B cell (primary cell): ENCODE results near the gene TTC32. TPM values are rescaled to one million over a fixed set of nuclear protein-coding genes. Genes with fewer than 3 reads are reported as not detected.
A peak's percentile ranks its signal among the peaks of the same experiment; 100 is the strongest.
"Not testable (repeated sequence)": the region's sequence is repeated elsewhere in the genome, so short reads cannot be mapped to it uniquely, and the experiment has no call there.

Experiments used
- ATAC-seq: fragments of 200-7000 bp; cut with Tn5 transposase; one replicate; pipeline ENCODE4 v1.10.0; 2021; ENCODE audit warnings: low read depth, mild to moderate bottlenecking, moderate number of reproducible peaks, moderate library complexity
- CTCF ChIA-PET: fragments of 350-600 bp; sonication (Branson Sonifier 250); formaldehyde crosslinking; loops from one replicate; lab custom pipeline; 2021; ENCODE audit warnings: antibody characterized with exemption, inconsistent platforms; lab: Charles Lee
- POLR2A ChIA-PET: fragments of 350-600 bp; sonication (Branson Sonifier 250); formaldehyde crosslinking; loops from one replicate; lab custom pipeline; 2021; ENCODE audit warnings: antibody characterized with exemption; lab: Charles Lee
- DNase-seq: peaks from one replicate; pipeline ENCODE4 v3.0.0; 2013
- H2AFZ ChIP-seq: 2 replicates; pipeline ENCODE4 v1.6.1; 2012; ENCODE audit warnings: mild to moderate bottlenecking, low read depth, low read length; ENCODE audit not compliant: insufficient read depth, poor library complexity, severe bottlenecking
- H3K27ac ChIP-seq, 2 donors: 1 replicate in 1 of 2; 2 replicates in 1 of 2; pipeline ENCODE4 v1.5.1; 2012 to 2013; ENCODE audit warnings: low read length in 2 of 2, mild to moderate bottlenecking in 2 of 2, moderate library complexity in 1 of 2
- H3K27me3 ChIP-seq, 4 experiments: fragments of 200-600 bp in 1 of 4; sonication (generic) in 1 of 4; replicated peaks in 1 of 4; 1 replicate in 2 of 4; 2 replicates in 2 of 4; pipeline versions ENCODE4 v1.6.1 to v1.7.0; 2013 to 2016; ENCODE audit warnings: low read length in 3 of 4, mild to moderate bottlenecking in 2 of 4, mixed read lengths in 1 of 4, moderate library complexity in 1 of 4; ENCODE audit not compliant: insufficient read depth in 4 of 4, control insufficient read depth in 3 of 4; ENCODE audit errors: control extremely low read depth in 1 of 4
- H3K36me3 ChIP-seq, 2 experiments: replicated peaks in 1 of 2; 1 replicate in 1 of 2; 2 replicates in 1 of 2; pipeline versions ENCODE4 v1.6.1 to v1.7.1; 2013; ENCODE audit warnings: low read length in 1 of 2; ENCODE audit not compliant: insufficient read depth in 2 of 2, control insufficient read depth in 1 of 2; ENCODE audit errors: control extremely low read depth in 1 of 2, extremely low read depth in 1 of 2
- H3K4me1 ChIP-seq, 2 donors: fragments of 200-600 bp in 1 of 2; sonication (generic) in 1 of 2; 1 replicate in 1 of 2; 2 replicates in 1 of 2; pipeline versions ENCODE4 v1.5.1 to v1.6.1; 2013 to 2017; ENCODE audit warnings: low read length in 2 of 2; ENCODE audit not compliant: control insufficient read depth in 2 of 2, insufficient read depth in 2 of 2
- H3K4me2 ChIP-seq: replicated peaks from 2 replicates; pipeline ENCODE3; 2012; ENCODE audit warnings: mild to moderate bottlenecking, low read depth, low read length; ENCODE audit not compliant: poor library complexity, severe bottlenecking
- H3K4me3 ChIP-seq, 5 experiments: fragments of 200-600 bp in 1 of 5; sonication (generic) in 1 of 5; 1 replicate in 3 of 5; 2 replicates in 2 of 5; pipeline versions ENCODE4 v1.5.1 to v1.7.0; 2011 to 2016; ENCODE audit warnings: low read length in 4 of 5, mild to moderate bottlenecking in 4 of 5, low read depth in 2 of 5, control low read depth in 1 of 5, moderate library complexity in 1 of 5; ENCODE audit not compliant: insufficient read depth in 1 of 5; ENCODE audit errors: control extremely low read depth in 1 of 5, extremely low read depth in 1 of 5
- H3K79me2 ChIP-seq: fragments of 200-600 bp; sonication (generic); one replicate; pipeline ENCODE4 v1.6.0; 2016; ENCODE audit warnings: low read length; ENCODE audit not compliant: control insufficient read depth, insufficient read depth
- H3K9ac ChIP-seq: fragments of 200-600 bp; sonication (generic); 2 replicates; pipeline ENCODE4 v1.6.1; 2017; ENCODE audit warnings: mild to moderate bottlenecking, low read length, moderate library complexity
- H3K9me3 ChIP-seq, 3 donors: one replicate each; pipeline versions ENCODE4 v1.6.1 to v1.7.1; 2013; ENCODE audit warnings: low read length in 2 of 3; ENCODE audit not compliant: control insufficient read depth in 2 of 3, insufficient read depth in 1 of 3; ENCODE audit errors: control extremely low read depth in 1 of 3
- H4K20me1 ChIP-seq: 2 replicates; pipeline ENCODE4 v1.6.0; 2012; ENCODE audit warnings: mild to moderate bottlenecking, low read length; ENCODE audit not compliant: insufficient read depth, control insufficient read depth, poor library complexity, severe bottlenecking
- H3K27ac Mint-ChIP-seq: one replicate; pipeline ENCODE4 v1.8.0; 2021; ENCODE audit warnings: mixed read lengths
- H3K27me3 Mint-ChIP-seq: one replicate; pipeline ENCODE4 v1.8.0; 2021; ENCODE audit warnings: mixed read lengths
- H3K4me1 Mint-ChIP-seq: one replicate; pipeline ENCODE4 v1.8.0; 2021; ENCODE audit warnings: mixed read lengths
- H3K4me3 Mint-ChIP-seq: one replicate; pipeline ENCODE4 v1.8.0; 2021; ENCODE audit warnings: mixed read lengths
- H3K9me3 Mint-ChIP-seq: one replicate; pipeline ENCODE4 v1.8.0; 2022; ENCODE audit warnings: mixed read lengths; ENCODE audit not compliant: insufficient read depth
- CTCF ChIP-seq: fragments of 200-600 bp; IDR thresholded peaks from one replicate; pipeline ENCODE4 v1.8.0; 2022; ENCODE audit warnings: antibody characterized with exemption, mild to moderate bottlenecking
- EZH2 ChIP-seq: IDR thresholded peaks from 2 replicates; pipeline ENCODE4 v1.6.1; 2012; ENCODE audit warnings: borderline replicate concordance, low read depth, mild to moderate bottlenecking, moderate library complexity, low read length; ENCODE audit not compliant: insufficient read depth, poor library complexity, severe bottlenecking
- whole genome bisulfite sequencing: methylation state at CpG from one replicate; pipeline ENCODE4 v1.1.5; 2013; ENCODE audit warnings: missing lambda C conversion rate; ENCODE audit not compliant: insufficient coverage; 5-methylcytosine and 5-hydroxymethylcytosine counted together
- intact Hi-C: fragments of 100-400 bp; cut with micrococcal nuclease; formaldehyde crosslinking; loops from one replicate; pipeline ENCODE4 v1.10.0; 2022
- polyA plus RNA-seq: library from polyadenylated mRNA; depleted of rRNA; stranded (reverse); fragments of >200 nt; gene quantifications from 2 replicates; pipeline ENCODE4 v1.2.3, GENCODE V29; 2012
- total RNA-seq, 2 donors: library from RNA; stranded (reverse); fragments of 120-200 nt in 1 of 2; gene quantifications; 1 replicate in 1 of 2; 2 replicates in 1 of 2; pipeline versions ENCODE4 v1.2.3 to v1.2.4, GENCODE V29; 2013 to 2022

The TTC32 gene
- total and polyA plus RNA-seq, 2 donors (not counting 1 experiment from before 2014, with no cell fraction given) = 27.7 to 38.1 TPM

- Histone ChIP-seq H3K4me3 (no peak overlapping the region), H3K9ac (no peak overlapping the region), H3K36me3 (peaks cover 0 to 1% of the 10 kb centered on the region in 2 experiments), H4K20me1 (peaks cover 18% of the 10 kb centered on the region), H3K9me3 (peaks cover 0 to 4% (median 0%) of the 10 kb centered on the region in 3 donors), H3K79me2 (peaks cover 41% of the 10 kb centered on the region), H3K4me1 (peaks cover 5 to 17% of the 10 kb centered on the region in 2 donors), H3K27ac (no peak overlapping the region), H2AFZ (no peak overlapping the region), H3K27me3 (no peaks in the 10 kb centered on the region), H3K4me2 (no peak overlapping the region)
- no peak for ATAC-seq
- DNase-seq = no peak
- Mint-ChIP-seq H3K9me3 (peaks cover 4% of the 10 kb centered on the region), H3K4me1 (peaks cover 40% of the 10 kb centered on the region), H3K27ac (no peak overlapping the region), H3K4me3 (no peak overlapping the region), H3K27me3 (no peaks in the 10 kb centered on the region)
- intact Hi-C loops = no loop called here
- 80% methylated on average over 2 of the region's 4 CpGs for WGBS
- ChIA-PET POLR2A (no interaction called here), CTCF (interaction anchor here (1.2 kb wide), 1 partner anchor 30 kb away, joined by 3 read pairs; no protein-coding TSS in a partner anchor)
- no peak for TF ChIP-seq EZH2
- TF ChIP-seq CTCF = no peak
These were observed 8.2 kb downstream of the TTC32 start for GRCh38 chr2:19893520-19894133.

- DNase-seq = peak; percentile 64
- peak overlapping the region; percentile 33 for H3K4me3 Mint-ChIP-seq
- ATAC-seq = peak; percentile 36
- H3K4me3 ChIP-seq, H4K20me1 ChIP-seq, H3K4me1 ChIP-seq, H3K36me3 ChIP-seq, H3K9ac ChIP-seq, intact Hi-C loops, H2AFZ ChIP-seq, H3K9me3 Mint-ChIP-seq, H3K9me3 ChIP-seq, H3K27me3 ChIP-seq, CTCF ChIA-PET, H3K27me3 Mint-ChIP-seq: not testable (repeated sequence)
- peaks cover 29% of the 10 kb centered on the region for H3K4me1 Mint-ChIP-seq
- WGBS = no CpG with 5 or more reads among the region's 4 CpGs
- peak overlapping the region; percentile 42 for H3K27ac Mint-ChIP-seq
- POLR2A ChIA-PET = interaction anchor here (1.6 kb wide), 1 partner anchor 10 kb away, joined by 4 read pairs; the partner anchor contains the start of gene TTC32
- Histone ChIP-seq H3K79me2 (peaks cover 26% of the 10 kb centered on the region), H3K27ac (peak overlapping the region in 1 of 2 donors; percentile 65), H3K4me2 (peak overlapping the region; percentile 20)
These were observed 9.8 kb downstream of the TTC32 start for GRCh38 chr2:19891971-19892370.
